DND-41 (cell line): ENCODE measurements around the gene ADAM15.

Experiments
- CTCF ChIP-seq: IDR thresholded peaks from 2 replicates; pipeline ENCODE4 v1.5.1; 2012; ENCODE audit warnings: borderline replicate concordance, low read length, moderate library complexity, mild to moderate bottlenecking; ENCODE audit not compliant: poor library complexity, severe bottlenecking; ENCODE audit errors: extremely low read depth
- EZH2 ChIP-seq: IDR thresholded peaks from 3 replicates; pipeline ENCODE4 v1.6.1; 2012; ENCODE audit warnings: borderline replicate concordance, low read depth, mild to moderate bottlenecking, moderate library complexity, low read length, inconsistent platforms; ENCODE audit not compliant: severe bottlenecking

- TF ChIP-seq CTCF (no peak), EZH2 (no peak)
These were observed 20.2 kb upstream of the ADAM15 start for GRCh38 chr1:155030899-155031298.
